NT2/D1 (cell line): Measurements from ENCODE around the gene RTN4RL1.

Experiments
- DNase-seq: peaks from one replicate; pipeline ENCODE4 v3.0.0-alpha.2; 2011; ENCODE audit warnings: low read depth, low spot score
- H3K27me3 ChIP-seq: 2 replicates; pipeline ENCODE4 v1.6.0; 2011; ENCODE audit warnings: mild to moderate bottlenecking; ENCODE audit not compliant: insufficient read length, insufficient read depth
- H3K36me3 ChIP-seq: 2 replicates; pipeline ENCODE4 v1.6.1; 2011; ENCODE audit warnings: mild to moderate bottlenecking, low read length, mixed read lengths; ENCODE audit not compliant: insufficient read depth, insufficient read length
- H3K4me1 ChIP-seq: 2 replicates; pipeline ENCODE4 v1.5.1; 2011; ENCODE audit not compliant: insufficient read depth, insufficient read length
- H3K4me3 ChIP-seq: 2 replicates; pipeline ENCODE4 v1.5.1; 2011; ENCODE audit warnings: low read depth; ENCODE audit not compliant: insufficient read length
- H3K9ac ChIP-seq: 2 replicates; pipeline ENCODE4 v1.6.0; 2011; ENCODE audit warnings: low read depth; ENCODE audit not compliant: insufficient read length
- H3K9me3 ChIP-seq: 2 replicates; pipeline ENCODE4 v1.5.1; 2011; ENCODE audit warnings: mild to moderate bottlenecking, low read length; ENCODE audit not compliant: insufficient read depth
- SUZ12 ChIP-seq: IDR thresholded peaks from 2 replicates; pipeline ENCODE4 v1.6.1; 2011; ENCODE audit not compliant: insufficient read length, insufficient read depth; ENCODE audit errors: extremely low read depth
- YY1 ChIP-seq: IDR thresholded peaks from 2 replicates; pipeline ENCODE4 v1.6.1; 2011; ENCODE audit not compliant: insufficient read length, insufficient read depth
- ZNF274 ChIP-seq: IDR thresholded peaks from 2 replicates; pipeline ENCODE4 v1.6.1; 2011; ENCODE audit warnings: mild to moderate bottlenecking, low read depth, low read length

Gene RTN4RL1

DNA sequence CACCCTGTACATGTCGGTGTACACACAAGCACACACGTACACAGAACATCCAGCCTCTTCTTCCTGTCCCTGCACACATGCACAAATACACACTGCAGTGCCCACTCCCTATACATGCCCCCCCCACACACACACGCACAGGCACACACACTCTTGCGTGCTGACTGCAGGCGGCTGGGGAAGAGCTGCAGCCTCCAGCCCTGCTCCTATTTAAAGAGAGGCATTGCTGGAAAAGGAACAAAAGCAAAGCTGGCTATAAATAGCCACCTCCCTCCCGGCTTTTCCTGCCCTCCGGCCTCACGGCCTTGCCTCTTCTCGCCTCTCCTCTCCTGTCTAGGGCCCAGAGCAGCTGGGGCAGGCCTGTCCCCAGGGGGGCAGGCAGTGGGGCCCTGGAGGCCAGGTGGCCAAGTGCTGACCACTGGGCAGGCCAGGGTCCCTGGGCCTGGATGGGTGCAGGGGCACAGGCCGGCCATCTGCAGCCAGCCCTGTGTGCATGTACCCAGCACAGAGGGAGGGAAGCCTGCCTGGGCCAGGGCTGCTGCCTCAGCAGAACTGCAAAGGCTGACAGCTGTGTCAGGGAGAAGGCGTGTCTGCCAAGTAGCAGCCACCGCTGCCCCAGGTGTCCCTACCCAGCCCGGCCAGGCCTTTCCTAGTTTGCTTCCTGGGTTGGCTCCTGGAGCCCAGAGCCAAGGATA lies 25.4 kb downstream of the RTN4RL1 start:
- TF ChIP-seq YY1 (no peak), SUZ12 (no peak), ZNF274 (no peak)
- DNase-seq, result no peak
- Histone ChIP-seq H3K4me1 (peaks cover 38% of the 10 kb centered on the region), H3K9me3 (no peaks in the 10 kb centered on the region), H3K27me3 (no peaks in the 10 kb centered on the region), H3K9ac (peak overlapping the region; percentile 34), H3K36me3 (no peaks in the 10 kb centered on the region), H3K4me3 (no peak overlapping the region)

DNA sequence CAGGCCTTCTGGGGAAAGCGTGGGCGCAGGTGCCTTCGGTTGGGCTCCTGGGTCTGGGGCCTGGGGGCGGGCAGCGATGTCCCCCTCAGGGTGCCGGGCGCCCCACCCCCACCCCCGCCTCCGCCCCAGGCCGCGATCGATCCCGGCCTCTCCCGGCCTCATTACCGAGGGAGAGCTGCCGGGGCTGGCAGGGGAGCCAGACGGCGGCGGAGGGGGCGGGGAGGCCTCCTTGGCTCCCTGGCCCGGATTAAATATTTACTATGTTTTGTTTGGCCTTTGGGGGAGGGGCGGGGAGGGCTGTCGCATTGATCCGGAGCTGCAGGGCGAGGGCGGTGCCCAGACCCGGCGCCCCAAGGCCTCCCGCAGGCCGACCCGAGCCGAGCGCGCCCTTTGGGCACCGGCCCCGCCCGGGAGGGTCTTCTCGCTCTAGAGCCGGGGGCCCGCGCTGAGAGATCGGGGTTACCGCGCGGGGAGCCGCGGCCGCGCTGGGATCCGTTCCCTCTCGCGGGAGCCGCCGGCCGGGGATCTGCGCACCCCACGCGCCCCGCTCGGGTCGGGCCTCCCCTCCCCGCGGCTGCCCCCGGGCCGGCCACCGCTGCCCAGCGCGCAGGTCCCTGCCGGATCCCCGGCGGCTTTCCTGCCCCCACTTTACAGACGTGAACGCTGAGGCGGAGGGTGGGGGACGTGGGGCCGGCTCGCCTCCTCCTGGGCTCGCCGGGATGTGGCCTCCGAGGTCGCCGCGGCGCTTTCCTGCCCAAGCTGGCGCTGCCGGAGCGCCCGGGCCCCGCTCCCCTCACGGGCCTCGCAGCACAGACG lies 27.0 kb downstream of the RTN4RL1 start:
- TF ChIP-seq SUZ12 (no peak), ZNF274 (no peak), YY1 (no peak)
- Histone ChIP-seq H3K36me3 (no peaks in the 10 kb centered on the region), H3K27me3 (no peaks in the 10 kb centered on the region), H3K9ac (peak overlapping the region; percentile 80), H3K9me3 (no peaks in the 10 kb centered on the region), H3K4me1 (peaks cover 34% of the 10 kb centered on the region), H3K4me3 (peak overlapping the region; percentile 45)
- no peak for DNase-seq

DNA sequence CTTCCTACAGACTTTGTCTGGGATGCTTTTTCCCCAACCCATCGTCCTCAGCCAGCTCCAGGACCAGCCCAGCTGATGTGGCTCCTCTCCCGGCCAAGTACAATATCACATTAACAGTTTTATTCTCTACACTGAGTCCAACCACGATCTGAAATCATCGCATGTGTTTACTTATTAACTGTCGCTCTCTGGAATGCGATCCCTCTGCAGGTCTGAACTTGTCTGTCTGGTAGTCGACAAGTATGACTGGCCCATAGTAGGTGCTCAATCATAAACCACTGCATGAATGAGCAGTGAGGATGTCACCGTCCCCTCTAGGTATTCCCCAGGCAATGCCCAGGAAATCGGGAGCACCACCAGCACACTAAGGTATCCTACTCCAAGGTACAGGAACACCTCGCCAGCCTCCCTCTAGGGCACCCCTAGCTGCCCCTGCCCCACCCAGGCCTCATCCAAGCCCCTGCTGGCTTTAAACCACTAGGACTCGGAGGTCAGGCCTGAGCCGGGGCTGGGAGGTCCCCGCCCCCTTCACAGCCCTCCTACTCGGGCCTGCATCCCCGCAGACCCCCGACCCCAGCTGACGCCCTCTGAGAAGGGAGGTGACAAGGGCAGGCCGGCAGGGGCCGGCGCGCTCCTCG lies 27.7 kb downstream of the RTN4RL1 start:
- Histone ChIP-seq H3K36me3 (no peaks in the 10 kb centered on the region), H3K9me3 (no peaks in the 10 kb centered on the region), H3K4me1 (peaks cover 34% of the 10 kb centered on the region), H3K27me3 (no peaks in the 10 kb centered on the region), H3K9ac (peak overlapping the region; percentile 62), H3K4me3 (peak overlapping the region; percentile 4)
- TF ChIP-seq ZNF274, result no peak
- no peak for TF ChIP-seq YY1
- TF ChIP-seq SUZ12, result no peak
- DNase-seq, result no peak

DNA sequence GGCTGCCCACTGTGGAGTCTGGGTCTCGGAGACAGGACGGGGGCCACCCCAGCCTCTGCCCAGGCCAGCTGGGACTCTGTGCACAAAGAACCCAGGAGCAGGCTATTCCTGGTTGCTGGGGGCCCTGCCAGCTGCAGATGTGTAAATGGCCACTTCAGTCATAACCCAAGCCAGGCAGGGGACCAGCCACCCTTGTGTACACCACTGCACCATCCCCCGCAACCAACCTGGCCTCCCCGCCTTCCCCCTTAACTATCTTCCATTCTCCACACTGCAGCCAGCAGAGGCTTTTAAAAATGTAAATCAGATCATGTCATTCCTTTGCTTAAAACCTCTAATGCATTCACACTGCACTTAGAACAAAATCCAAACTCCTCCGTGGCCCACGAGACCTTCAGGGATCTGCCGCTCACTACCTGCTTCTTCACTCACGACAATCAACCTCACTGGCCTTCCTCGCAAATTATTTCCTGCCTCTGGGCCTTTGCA lies 28.3 kb downstream of the RTN4RL1 start:
- no peak for DNase-seq
- Histone ChIP-seq H3K4me1 (peaks cover 35% of the 10 kb centered on the region), H3K36me3 (no peaks in the 10 kb centered on the region), H3K9ac (peak overlapping the region; percentile 62), H3K27me3 (no peaks in the 10 kb centered on the region), H3K9me3 (no peaks in the 10 kb centered on the region), H3K4me3 (no peak overlapping the region)
- TF ChIP-seq YY1 (no peak), ZNF274 (no peak)

DNA sequence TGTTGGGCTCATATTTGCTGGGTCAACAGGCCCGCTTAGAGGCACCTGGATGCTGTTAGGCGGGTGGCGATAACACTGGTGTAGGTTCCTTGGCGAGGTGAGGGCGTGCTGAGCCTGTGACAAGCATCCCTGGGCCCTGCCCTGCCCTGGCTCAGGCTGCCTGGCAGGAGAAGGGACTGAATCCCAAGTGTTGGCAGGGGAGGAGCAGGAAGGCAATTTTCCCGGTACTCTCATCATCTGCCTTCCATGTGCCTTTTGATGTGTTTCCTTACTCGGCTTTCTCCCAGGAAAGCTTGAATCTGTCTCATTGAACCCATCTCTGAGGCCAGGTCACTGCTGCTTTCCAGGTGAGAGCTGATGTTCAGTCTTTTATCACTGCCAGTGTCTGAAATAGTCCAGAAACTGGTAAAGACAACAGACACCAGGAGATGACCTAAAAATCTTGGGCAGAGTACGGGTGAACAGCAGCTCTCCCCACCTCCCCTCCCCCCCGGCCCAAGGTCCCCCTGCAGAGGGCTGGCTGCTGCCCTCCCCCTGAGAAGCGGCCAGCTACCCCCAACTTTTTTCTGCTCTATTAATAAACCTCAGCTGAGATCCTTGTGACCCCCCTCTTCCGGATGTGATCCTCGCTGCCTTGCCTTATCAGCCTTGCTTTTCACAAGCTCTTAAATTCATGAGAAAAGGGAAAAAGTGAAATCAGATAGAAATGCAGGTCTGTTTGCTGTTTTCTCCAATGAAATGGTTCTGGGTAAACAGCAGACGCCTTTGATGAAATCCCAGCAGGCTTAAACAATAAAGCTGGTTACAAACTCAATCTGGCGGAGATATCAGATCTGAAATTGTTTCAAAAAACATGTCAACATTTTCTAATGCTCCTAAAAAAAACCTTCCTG lies 29.0 kb downstream of the RTN4RL1 start:
- no peak for DNase-seq
- TF ChIP-seq SUZ12 (no peak), YY1 (no peak), ZNF274 (no peak)
- H3K9me3 ChIP-seq, result no peaks in the 10 kb centered on the region
- H3K27me3 ChIP-seq, result no peaks in the 10 kb centered on the region
- no peaks in the 10 kb centered on the region for H3K36me3 ChIP-seq
- H3K4me3 ChIP-seq, result no peak overlapping the region
- H3K4me1 ChIP-seq, result peaks cover 37% of the 10 kb centered on the region
- H3K9ac ChIP-seq, result peak overlapping the region; percentile 62

DNA sequence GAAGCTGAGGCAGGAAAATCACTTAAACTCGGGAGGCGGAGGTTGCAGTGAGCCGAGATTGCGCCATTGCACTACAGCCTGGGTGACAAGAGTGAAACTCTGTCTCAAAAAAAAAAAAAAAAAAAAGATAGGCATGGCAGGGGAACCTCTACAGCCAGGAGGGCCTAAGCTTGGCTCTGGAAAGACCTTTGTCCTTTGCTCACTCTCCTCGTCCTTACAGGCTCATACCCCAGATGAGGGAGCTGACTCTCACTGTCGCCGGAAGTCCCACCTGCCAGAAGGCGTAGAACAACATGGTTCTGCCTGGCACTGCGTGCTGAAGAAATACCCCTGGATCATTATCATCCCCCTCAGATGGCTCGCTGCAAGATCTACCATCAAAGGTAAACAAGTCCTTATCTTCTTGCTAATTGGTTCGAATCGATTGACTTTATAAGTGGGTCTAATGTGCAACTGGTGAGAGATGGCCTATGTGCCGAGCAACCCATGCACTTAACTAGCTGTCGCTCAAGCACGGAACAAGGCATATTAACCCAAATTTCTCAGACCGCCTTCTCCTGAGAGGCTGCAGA lies 29.7 kb downstream of the RTN4RL1 start:
- H3K9ac ChIP-seq, result no peak overlapping the region
- H3K4me1 ChIP-seq, result peaks cover 34% of the 10 kb centered on the region
- DNase-seq, result no peak
- no peaks in the 10 kb centered on the region for H3K9me3 ChIP-seq
- H3K27me3 ChIP-seq, result no peaks in the 10 kb centered on the region
- H3K4me3 ChIP-seq, result no peak overlapping the region
- no peaks in the 10 kb centered on the region for H3K36me3 ChIP-seq
- TF ChIP-seq SUZ12 (no peak), ZNF274 (no peak), YY1 (no peak)
